ENCODE measurements around the gene RAB36. TPM values are rescaled to one million over a fixed set of nuclear protein-coding genes. Genes with fewer than 3 reads are reported as not detected.

The RAB36 gene
- total and polyA plus RNA-seq, 9 donors: 3.9 to 18.7 (median 6.3) TPM

GRCh38 chr22:23125512-23126103 lies 19.7 kb upstream of the RAB36 start:
- no peaks in the 10 kb centered on the region for H3K36me3 ChIP-seq
- DNase-seq: peak in 2 of 5 donors; percentile 43 to 46
- H3K4me3 ChIP-seq: no peak overlapping the region
- H3K4me1 ChIP-seq (ENCODE audit: insufficient read depth): peaks cover 8% of the 10 kb centered on the region
- H3K27me3 ChIP-seq: no peaks in the 10 kb centered on the region
- H3K9me3 ChIP-seq: no peaks in the 10 kb centered on the region
- WGBS, 3 donors: 79 to 90% (median 87%) methylated on average over 18 of the region's 18 CpGs
- peak overlapping the region; percentile 12 to 82 for H3K27ac ChIP-seq
- intact Hi-C loops (cut with DNase I): loop anchor here in 2 of 4 donors (2.0 to 5.0 kb wide), 2 partner anchors 163 to 167 kb away; no protein-coding TSS in a partner anchor
- TF ChIP-seq, protein P1, sequence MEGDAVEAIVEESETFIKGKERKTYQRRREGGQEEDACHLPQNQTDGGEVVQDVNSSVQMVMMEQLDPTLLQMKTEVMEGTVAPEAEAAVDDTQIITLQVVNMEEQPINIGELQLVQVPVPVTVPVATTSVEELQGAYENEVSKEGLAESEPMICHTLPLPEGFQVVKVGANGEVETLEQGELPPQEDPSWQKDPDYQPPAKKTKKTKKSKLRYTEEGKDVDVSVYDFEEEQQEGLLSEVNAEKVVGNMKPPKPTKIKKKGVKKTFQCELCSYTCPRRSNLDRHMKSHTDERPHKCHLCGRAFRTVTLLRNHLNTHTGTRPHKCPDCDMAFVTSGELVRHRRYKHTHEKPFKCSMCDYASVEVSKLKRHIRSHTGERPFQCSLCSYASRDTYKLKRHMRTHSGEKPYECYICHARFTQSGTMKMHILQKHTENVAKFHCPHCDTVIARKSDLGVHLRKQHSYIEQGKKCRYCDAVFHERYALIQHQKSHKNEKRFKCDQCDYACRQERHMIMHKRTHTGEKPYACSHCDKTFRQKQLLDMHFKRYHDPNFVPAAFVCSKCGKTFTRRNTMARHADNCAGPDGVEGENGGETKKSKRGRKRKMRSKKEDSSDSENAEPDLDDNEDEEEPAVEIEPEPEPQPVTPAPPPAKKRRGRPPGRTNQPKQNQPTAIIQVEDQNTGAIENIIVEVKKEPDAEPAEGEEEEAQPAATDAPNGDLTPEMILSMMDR (IDR thresholded peaks at IDR 0.05): no peak
- TF ChIP-seq POLR2A (IDR thresholded peaks at IDR 0.05) (no peak), EP300 (IDR thresholded peaks at IDR 0.05) (no peak)

DNA sequence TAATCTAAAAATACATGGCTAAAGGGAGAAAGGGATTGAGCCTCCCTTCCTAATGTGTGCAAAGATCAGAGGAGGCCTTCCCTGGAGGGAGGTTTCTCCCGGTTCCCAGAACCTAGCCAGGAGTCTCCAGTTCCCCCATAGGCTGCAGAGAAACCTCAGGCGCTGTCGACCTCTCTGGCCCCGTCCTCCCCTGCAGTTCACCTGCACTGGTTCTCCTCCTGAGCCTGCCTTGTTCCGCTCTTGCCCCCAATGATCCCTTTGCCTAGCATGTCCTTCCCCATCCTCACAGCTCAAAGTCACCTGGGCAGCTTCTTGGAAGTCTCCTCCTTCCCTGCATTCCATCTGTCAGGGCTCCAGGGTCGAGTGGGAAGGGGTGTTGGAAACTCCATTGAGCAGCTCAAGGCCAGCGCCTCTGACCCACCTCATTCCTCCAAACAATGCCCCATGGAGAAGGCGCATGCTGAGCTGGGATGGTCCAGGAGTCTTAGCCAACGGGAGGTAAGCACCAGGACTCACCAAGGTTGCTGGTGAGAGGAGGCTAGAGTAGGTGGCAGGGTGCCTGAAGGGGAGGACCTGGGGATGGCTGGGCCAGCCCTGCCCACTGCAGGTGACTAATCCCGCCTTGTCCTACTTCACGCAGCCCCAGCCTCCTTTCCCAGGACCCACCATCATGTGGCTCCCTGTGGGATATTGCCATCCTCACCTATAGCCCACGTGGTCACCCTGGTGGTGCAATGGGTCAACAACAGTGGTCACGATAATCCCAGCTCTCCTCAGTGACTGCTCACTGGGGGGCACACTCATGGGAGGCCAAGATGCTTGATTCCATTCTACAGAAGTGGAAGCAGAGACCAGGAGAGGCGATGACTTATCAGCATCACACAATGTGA lies 18.9 kb upstream of the RAB36 start:
- H3K4me3 ChIP-seq: no peak overlapping the region
- DNase-seq: no peak
- no peaks in the 10 kb centered on the region for H3K9me3 ChIP-seq
- 88 to 90% (median 88%) methylated on average over 14 of the region's 14 CpGs for WGBS, 3 donors
- intact Hi-C loops (cut with DNase I): loop anchor here in 2 of 4 donors (2.0 to 5.0 kb wide), 2 partner anchors 164 to 168 kb away; no protein-coding TSS in a partner anchor
- H3K4me1 ChIP-seq (ENCODE audit: insufficient read depth): peaks cover 8% of the 10 kb centered on the region
- H3K27ac ChIP-seq: peak overlapping the region in 1 of 2 donors; percentile 82
- H3K27me3 ChIP-seq: no peaks in the 10 kb centered on the region
- H3K36me3 ChIP-seq: no peaks in the 10 kb centered on the region
- TF ChIP-seq, protein P1 (IDR thresholded peaks at IDR 0.05): no peak
- TF ChIP-seq POLR2A (IDR thresholded peaks at IDR 0.05): no peak
- TF ChIP-seq EP300 (IDR thresholded peaks at IDR 0.05): no peak

- WGBS, 3 donors: 87 to 91% (median 89%) methylated on average over 7 of the region's 7 CpGs
- H3K4me3 ChIP-seq: no peak overlapping the region
- H3K36me3 ChIP-seq: no peaks in the 10 kb centered on the region
- no peak for DNase-seq
- peaks cover 8% of the 10 kb centered on the region for H3K4me1 ChIP-seq (ENCODE audit: insufficient read depth)
- no peak for TF ChIP-seq POLR2A (IDR thresholded peaks at IDR 0.05)
- TF ChIP-seq EP300 (IDR thresholded peaks at IDR 0.05): no peak
- TF ChIP-seq, protein P1 (IDR thresholded peaks at IDR 0.05): no peak
- H3K27ac ChIP-seq: no peak overlapping the region
- H3K9me3 ChIP-seq: no peaks in the 10 kb centered on the region
- intact Hi-C loops (cut with DNase I): loop anchor here in 2 of 4 donors (2.0 to 5.0 kb wide), 2 partner anchors 165 to 168 kb away; no protein-coding TSS in a partner anchor
- H3K27me3 ChIP-seq: no peaks in the 10 kb centered on the region
Observed at GRCh38 chr22:23127055-23127756, 18.1 kb upstream of the RAB36 start.

- intact Hi-C loops (cut with DNase I): loop anchor here (1.0 to 5.0 kb wide), 4 partner anchors 165 to 169 kb away; no protein-coding TSS in a partner anchor
- Histone ChIP-seq H3K4me3 (no peak overlapping the region), H3K36me3 (no peaks in the 10 kb centered on the region), H3K27me3 (no peaks in the 10 kb centered on the region), H3K4me1 (ENCODE audit: insufficient read depth) (peaks cover 8% of the 10 kb centered on the region), H3K9me3 (no peaks in the 10 kb centered on the region), H3K27ac (no peak overlapping the region)
- TF ChIP-seq EP300 (IDR thresholded peaks at IDR 0.05): no peak
- TF ChIP-seq, protein P1 (IDR thresholded peaks at IDR 0.05): no peak
- TF ChIP-seq POLR2A (IDR thresholded peaks at IDR 0.05): no peak
- WGBS, 3 donors: 33 to 51% (median 44%) methylated on average over 9 of the region's 9 CpGs
- no peak for DNase-seq
Observed at GRCh38 chr22:23127788-23128187, 17.5 kb upstream of the RAB36 start.

All from ovary (tissue), 9 donors.